ENCODE measurements around the gene SNURF. TPM values are rescaled to one million over a fixed set of nuclear protein-coding genes. Genes with fewer than 3 reads are reported as not detected.

SNURF gene
- polyA plus RNA-seq, 1 donor (not counting 4 experiments of a cell fraction or from before 2014, with no cell fraction given) = 11.1 TPM

GRCh38 chr15:24976932-24977331 lies 22.1 kb downstream of the SNURF start:
- Histone ChIP-seq H2AFZ (ENCODE audit: control insufficient read depth, low read length) (no peak overlapping the region), H3K9me3 (ENCODE audit: control insufficient read depth, low read depth, low read length) (no peaks in the 10 kb centered on the region), H3K4me2 (ENCODE audit: control insufficient read depth, extremely low read depth, insufficient read depth, low read depth, low read length) (no peak overlapping the region), H3K4me3 (ENCODE audit: control insufficient read depth in 2 of 3, extremely low read depth in 1 of 3, insufficient read depth in 2 of 3, low read depth in 1 of 3, low read length in 3 of 3) (no peak overlapping the region), H3K27ac (ENCODE audit: control insufficient read depth, insufficient read depth, low read length) (no peak overlapping the region), H3K27me3 (ENCODE audit: control insufficient read depth, extremely low read depth, insufficient read depth, low read length) (no peaks in the 10 kb centered on the region), H3K79me2 (ENCODE audit: control insufficient read depth, insufficient read depth, low read length) (no peaks in the 10 kb centered on the region), H3K9ac (ENCODE audit: control insufficient read depth, extremely low read depth, insufficient read depth, low read length) (no peak overlapping the region), H3K36me3 (ENCODE audit: control insufficient read depth in 2 of 2, extremely low read depth in 1 of 2, insufficient read depth in 2 of 2, low read length in 2 of 2) (peaks cover 3 to 6% of the 10 kb centered on the region in 2 experiments), H4K20me1 (ENCODE audit: control insufficient read depth, extremely low read depth, insufficient read depth, low read length) (no peaks in the 10 kb centered on the region), H3K9me1 (ENCODE audit: control insufficient read depth, extremely low read depth, insufficient read depth, low read length) (no peaks in the 10 kb centered on the region), H3K4me1 (ENCODE audit: control insufficient read depth, extremely low read depth, insufficient read depth, low read length) (no peaks in the 10 kb centered on the region)
- FAIRE-seq = no peak
- DNase-seq (ENCODE audit: low read depth, low spot score) = no peak
- dilution Hi-C loops (cut with MboI; ENCODE audit: extremely low pct_ligation_motif_present, low sequenced_read_pairs) = no loop called here
- TF ChIP-seq EZH2 (IDR thresholded peaks at IDR 0.05; ENCODE audit: low read length) = no peak

- no peak overlapping the region for H3K4me3 ChIP-seq (ENCODE audit: control insufficient read depth in 2 of 3, extremely low read depth in 1 of 3, insufficient read depth in 2 of 3, low read depth in 1 of 3, low read length in 3 of 3)
- H3K27me3 ChIP-seq (ENCODE audit: control insufficient read depth, extremely low read depth, insufficient read depth, low read length) = no peaks in the 10 kb centered on the region
- TF ChIP-seq EZH2 (IDR thresholded peaks at IDR 0.05; ENCODE audit: low read length) = no peak
- no peak for TF ChIP-seq CTCF (optimal IDR thresholded peaks at IDR 0.05 in 1 of 3, IDR thresholded peaks at IDR 0.05 in 1 of 3, conservative IDR thresholded peaks at IDR 0.05 in 1 of 3; ENCODE audit: extremely low read depth in 1 of 3, insufficient read depth in 2 of 3, low read length in 3 of 3)
- no peaks in the 10 kb centered on the region for H3K9me1 ChIP-seq (ENCODE audit: control insufficient read depth, extremely low read depth, insufficient read depth, low read length)
- H3K4me2 ChIP-seq (ENCODE audit: control insufficient read depth, extremely low read depth, insufficient read depth, low read depth, low read length) = no peak overlapping the region
- H3K36me3 ChIP-seq (ENCODE audit: control insufficient read depth in 2 of 2, extremely low read depth in 1 of 2, insufficient read depth in 2 of 2, low read length in 2 of 2) = peaks cover 3 to 6% of the 10 kb centered on the region in 2 experiments
- H4K20me1 ChIP-seq (ENCODE audit: control insufficient read depth, extremely low read depth, insufficient read depth, low read length) = no peaks in the 10 kb centered on the region
- H3K27ac ChIP-seq (ENCODE audit: control insufficient read depth, insufficient read depth, low read length) = no peak overlapping the region
- H3K9ac ChIP-seq (ENCODE audit: control insufficient read depth, extremely low read depth, insufficient read depth, low read length) = no peak overlapping the region
- H2AFZ ChIP-seq (ENCODE audit: control insufficient read depth, low read length) = no peak overlapping the region
- no peaks in the 10 kb centered on the region for H3K79me2 ChIP-seq (ENCODE audit: control insufficient read depth, insufficient read depth, low read length)
- DNase-seq (ENCODE audit: low read depth, low spot score) = no peak
- dilution Hi-C loops (cut with MboI; ENCODE audit: extremely low pct_ligation_motif_present, low sequenced_read_pairs) = no loop called here
- H3K9me3 ChIP-seq (ENCODE audit: control insufficient read depth, low read depth, low read length) = no peaks in the 10 kb centered on the region
- no peaks in the 10 kb centered on the region for H3K4me1 ChIP-seq (ENCODE audit: control insufficient read depth, extremely low read depth, insufficient read depth, low read length)
- no peak for FAIRE-seq
Observed at GRCh38 chr15:24977686-24978085, 22.9 kb downstream of the SNURF start.

GRCh38 chr15:24985224-24985623 lies 30.4 kb downstream of the SNURF start:
- dilution Hi-C loops (cut with MboI; ENCODE audit: extremely low pct_ligation_motif_present, low sequenced_read_pairs) = no loop called here
- Histone ChIP-seq H3K4me3 (ENCODE audit: control insufficient read depth in 2 of 3, extremely low read depth in 1 of 3, insufficient read depth in 2 of 3, low read depth in 1 of 3, low read length in 3 of 3) (no peak overlapping the region), H3K9me1 (ENCODE audit: control insufficient read depth, extremely low read depth, insufficient read depth, low read length) (no peaks in the 10 kb centered on the region), H3K4me2 (ENCODE audit: control insufficient read depth, extremely low read depth, insufficient read depth, low read depth, low read length) (no peak overlapping the region), H3K4me1 (ENCODE audit: control insufficient read depth, extremely low read depth, insufficient read depth, low read length) (no peaks in the 10 kb centered on the region), H3K9ac (ENCODE audit: control insufficient read depth, extremely low read depth, insufficient read depth, low read length) (no peak overlapping the region), H3K36me3 (ENCODE audit: control insufficient read depth in 2 of 2, extremely low read depth in 1 of 2, insufficient read depth in 2 of 2, low read length in 2 of 2) (no peaks in the 10 kb centered on the region), H3K79me2 (ENCODE audit: control insufficient read depth, insufficient read depth, low read length) (peaks cover 5% of the 10 kb centered on the region), H4K20me1 (ENCODE audit: control insufficient read depth, extremely low read depth, insufficient read depth, low read length) (no peaks in the 10 kb centered on the region), H3K27me3 (ENCODE audit: control insufficient read depth, extremely low read depth, insufficient read depth, low read length) (no peaks in the 10 kb centered on the region), H3K9me3 (ENCODE audit: control insufficient read depth, low read depth, low read length) (no peaks in the 10 kb centered on the region), H3K27ac (ENCODE audit: control insufficient read depth, insufficient read depth, low read length) (no peak overlapping the region), H2AFZ (ENCODE audit: control insufficient read depth, low read length) (no peak overlapping the region)
- FAIRE-seq (no peak), DNase-seq (ENCODE audit: low read depth, low spot score) (no peak)
- TF ChIP-seq CTCF (optimal IDR thresholded peaks at IDR 0.05 in 1 of 3, IDR thresholded peaks at IDR 0.05 in 1 of 3, conservative IDR thresholded peaks at IDR 0.05 in 1 of 3; ENCODE audit: extremely low read depth in 1 of 3, insufficient read depth in 2 of 3, low read length in 3 of 3) (no peak), EZH2 (IDR thresholded peaks at IDR 0.05; ENCODE audit: low read length) (no peak)
